ELF-1 (cell line): ENCODE data around the gene MRC1.

Source experiments
- DNase-seq: peaks from one replicate; pipeline ENCODE4 v3.0.0-alpha.2; 2016; ENCODE audit warnings: low read depth, low spot score

MRC1 gene

GRCh38 chr10:17847585-17848296 lies 38.6 kb downstream of the MRC1 start:
- peak; percentile 8 for DNase-seq

GRCh38 chr10:17848646-17849045 lies 39.5 kb downstream of the MRC1 start:
- DNase-seq: no peak

- DNase-seq: no peak
Measured at GRCh38 chr10:17850501-17850900, 41.4 kb downstream of the MRC1 start.

GRCh38 chr10:17851611-17852010 lies 42.5 kb downstream of the MRC1 start:
- DNase-seq: no peak

GRCh38 chr10:17854044-17854652 lies 45.0 kb downstream of the MRC1 start:
- DNase-seq: no peak

- no peak for DNase-seq
Measured at GRCh38 chr10:17857040-17857439, 47.9 kb downstream of the MRC1 start.

- DNase-seq: no peak
Measured at GRCh38 chr10:17859492-17860156, 50.5 kb downstream of the MRC1 start.

GRCh38 chr10:17861760-17862159 lies 52.6 kb downstream of the MRC1 start:
- no peak for DNase-seq

GRCh38 chr10:17865351-17865750 lies 56.2 kb downstream of the MRC1 start:
- no peak for DNase-seq

GRCh38 chr10:17866346-17866745 lies 57.2 kb downstream of the MRC1 start:
- no peak for DNase-seq

GRCh38 chr10:17867056-17867455 lies 57.9 kb downstream of the MRC1 start:
- DNase-seq: no peak

GRCh38 chr10:17871036-17871435 lies 61.9 kb downstream of the MRC1 start:
- DNase-seq: no peak

- DNase-seq: peak; percentile 6
Measured at GRCh38 chr10:17872191-17873091, 63.3 kb downstream of the MRC1 start.

- DNase-seq: no peak
Measured at GRCh38 chr10:17873946-17874345, 64.8 kb downstream of the MRC1 start.

- no peak for DNase-seq
Measured at GRCh38 chr10:17877121-17877520, 68.0 kb downstream of the MRC1 start.

GRCh38 chr10:17878896-17879295 lies 69.7 kb downstream of the MRC1 start:
- DNase-seq: no peak

GRCh38 chr10:17880601-17881000 lies 71.5 kb downstream of the MRC1 start:
- no peak for DNase-seq

- no peak for DNase-seq
Measured at GRCh38 chr10:17882557-17882956, 73.4 kb downstream of the MRC1 start.

GRCh38 chr10:17883621-17884020 lies 74.5 kb downstream of the MRC1 start:
- DNase-seq: no peak

GRCh38 chr10:17888189-17888588 lies 79.0 kb downstream of the MRC1 start:
- no peak for DNase-seq

- no peak for DNase-seq
Measured at GRCh38 chr10:17891435-17891834, 82.3 kb downstream of the MRC1 start.

GRCh38 chr10:17904564-17904963 lies 95.4 kb downstream of the MRC1 start:
- DNase-seq: no peak
